Kidney epithelial cell (primary cell): ENCODE data around the gene UQCC2. TPM values are rescaled to one million over a fixed set of nuclear protein-coding genes. Genes with fewer than 3 reads are reported as not detected.

ENCODE experiments used
- DNase-seq: peaks from one replicate; pipeline ENCODE4 v3.0.0-alpha.2; 2010; ENCODE audit warnings: low read depth
- H3K27me3 ChIP-seq: 2 replicates; pipeline ENCODE4 v1.6.0; 2011; ENCODE audit warnings: low read length; ENCODE audit not compliant: control insufficient read depth, insufficient read depth
- H3K36me3 ChIP-seq: 2 replicates; pipeline ENCODE4 v1.5.1; 2011; ENCODE audit warnings: low read length; ENCODE audit not compliant: control insufficient read depth, insufficient read depth
- H3K4me3 ChIP-seq: 2 replicates; pipeline ENCODE4 v1.5.1; 2011; ENCODE audit warnings: low read depth, mild to moderate bottlenecking, control low read depth, low read length
- CTCF ChIP-seq: IDR thresholded peaks from 2 replicates; pipeline ENCODE4 v1.5.1; 2011; ENCODE audit warnings: mild to moderate bottlenecking, moderate library complexity, low read length, control low read depth, inconsistent platforms; ENCODE audit not compliant: insufficient read depth, poor library complexity, severe bottlenecking
- total RNA-seq: library from RNA; depleted of rRNA; stranded (reverse); fragments of >200 nt; gene quantifications from 2 replicates; pipeline ENCODE4 v1.2.3, GENCODE V29; 2015

Gene UQCC2
- total RNA-seq, 1 donor from 2014 or later, result 38.4 TPM

GRCh38 chr6:33756211-33756954 lies 44.9 kb upstream of the UQCC2 start:
- H3K27me3 ChIP-seq, result no peaks in the 10 kb centered on the region
- no peak for DNase-seq
- no peaks in the 10 kb centered on the region for H3K36me3 ChIP-seq
- TF ChIP-seq CTCF, result no peak
- no peak overlapping the region for H3K4me3 ChIP-seq

GRCh38 chr6:33755070-33755869 lies 43.8 kb upstream of the UQCC2 start:
- Histone ChIP-seq H3K36me3 (no peaks in the 10 kb centered on the region), H3K4me3 (no peak overlapping the region), H3K27me3 (no peaks in the 10 kb centered on the region)
- no peak for DNase-seq
- TF ChIP-seq CTCF, result no peak

GRCh38 chr6:33754222-33754621 lies 42.7 kb upstream of the UQCC2 start:
- no peaks in the 10 kb centered on the region for H3K27me3 ChIP-seq

GRCh38 chr6:33752646-33753015 lies 41.1 kb upstream of the UQCC2 start:
- no peaks in the 10 kb centered on the region for H3K27me3 ChIP-seq
- H3K4me3 ChIP-seq, result no peak overlapping the region
- DNase-seq, result no peak
- no peak for TF ChIP-seq CTCF
- no peaks in the 10 kb centered on the region for H3K36me3 ChIP-seq

More at GRCh38 chr6:33754222-33754621, 42.7 kb upstream of the UQCC2 start:
- Histone ChIP-seq H3K4me3 (no peak overlapping the region), H3K36me3 (no peaks in the 10 kb centered on the region)
- DNase-seq, result no peak
- TF ChIP-seq CTCF, result no peak

- Histone ChIP-seq H3K27me3 (no peaks in the 10 kb centered on the region), H3K4me3 (no peak overlapping the region), H3K36me3 (no peaks in the 10 kb centered on the region)
- DNase-seq, result no peak
- TF ChIP-seq CTCF, result no peak
These were observed 40.5 kb upstream of the UQCC2 start for GRCh38 chr6:33751771-33752645.
